Heart right ventricle (tissue), 16 donors: ENCODE results near the gene TMEM164. TPM values are rescaled to one million over a fixed set of nuclear protein-coding genes. Genes with fewer than 3 reads are reported as not detected.

Experiments used
- ATAC-seq, 8 donors: fragments of 200-7000 bp; cut with Tn5 transposase; one replicate each; pipeline ENCODE4 v1.9.1; 2020; ENCODE audit warnings: mild to moderate bottlenecking in 8 of 8, moderate library complexity in 8 of 8, moderate number of reproducible peaks in 1 of 8
- DNase-seq, 2 donors: peaks; one replicate each; pipeline ENCODE4 v3.0.0-alpha.2; 2020
- H3K27ac ChIP-seq, 10 donors: fragments of 200-600 bp; sonication (generic) in 2 of 10; one replicate each; pipeline versions ENCODE4 v1.5.0 to v1.8.0; 2020 to 2022; ENCODE audit warnings: mild to moderate bottlenecking in 3 of 10
- H3K27me3 ChIP-seq, 7 donors: fragments of 200-600 bp; one replicate each; pipeline ENCODE4 v1.8.0; 2021 to 2022; ENCODE audit warnings: mild to moderate bottlenecking in 2 of 7
- H3K36me3 ChIP-seq, 9 donors: fragments of 200-600 bp; sonication (generic) in 1 of 9; one replicate each; pipeline versions ENCODE4 v1.5.0 to v1.8.0; 2020 to 2022; ENCODE audit warnings: mild to moderate bottlenecking in 2 of 9
- H3K4me1 ChIP-seq, 9 donors: fragments of 200-600 bp; sonication (generic) in 1 of 9; one replicate each; pipeline versions ENCODE4 v1.5.0 to v1.8.0; 2020 to 2022; ENCODE audit warnings: mild to moderate bottlenecking in 4 of 9
- H3K4me3 ChIP-seq, 10 donors: fragments of 200-600 bp; sonication (generic) in 2 of 10; one replicate each; pipeline versions ENCODE4 v1.5.0 to v1.8.0; 2020 to 2022; ENCODE audit warnings: mild to moderate bottlenecking in 7 of 10, moderate library complexity in 2 of 10
- H3K9me3 ChIP-seq, 11 donors: fragments of 200-600 bp in 10 of 11; sonication (generic) in 2 of 11; one replicate each; pipeline versions ENCODE4 v1.5.0 to v1.8.0; 2013 to 2022; ENCODE audit warnings: mild to moderate bottlenecking in 2 of 11, control low read depth in 1 of 11, moderate library complexity in 1 of 11
- WGBS, 2 donors: extraction: QIAGEN DNeasy Blood & Tissue Kit; methylation state at CpG; one replicate each; pipeline ENCODE4 v1.1.7; 2013; ENCODE audit warnings: inconsistent platforms in 1 of 2; 5-methylcytosine and 5-hydroxymethylcytosine counted together
- intact Hi-C, 10 donors: fragments of 100-400 bp; cut with DNase I; formaldehyde crosslinking; loops; one replicate each; pipeline versions ENCODE4 v1.11.1 to v1.14.2; 2022
- polyA plus RNA-seq, 2 donors: library from polyadenylated mRNA; stranded (reverse); fragments of 200-250 nt; gene quantifications; one replicate each; pipeline ENCODE4 v1.2.3, GENCODE V29; 2013
- total RNA-seq, 10 donors: library from RNA; stranded (reverse); fragmentation: NEBNext Ultra II Directional in 3 of 10; extraction: Animal tissue kit (Norgen Biotek cat#: 25700) in 3 of 10; gene quantifications; one replicate each; pipeline versions ENCODE4 v1.2.1 to v1.2.4, GENCODE V29; 2021 to 2023
- TF ChIP-seq, protein P1 (sequence below), 9 donors: fragments of 200-600 bp; sonication (generic) in 2 of 9; IDR thresholded peaks; one replicate each; pipeline versions ENCODE4 v1.5.0 to v1.8.0; 2021 to 2022; ENCODE audit warnings: antibody characterized with exemption in 9 of 9, mild to moderate bottlenecking in 5 of 9, moderate library complexity in 1 of 9
- donor health status: Arrhythmogenic right ventricular cardiomyopathy.
- donor health status: ischemic (EF 13 %, LVEDD 7.1; RV severe dilation, severe dysfunction).
- donor health status: healthy with polysubstance abuse.
- donor health status: DM: no; HTN: yes; CAD: no.
- donor health status: DM: no; HTN: no; CAD: no.
- donor health status: ischemic (EF 25% LVEDD 6.9; RV normal size, moderate dysfunction).
- donor health status: ischemic (EF 25% LVEDD 5.7; RV mildly dilated, moderate dysfunction).
- donor health status: healthy.
- donor health status: DM: yes; HTN: yes; CAD: no.
- donor health status: Ischemic cardiomyopathy.
- donor health status: ischemic (EF 35%, LVEDD 5.7; RV mildly dilated, moderate dysfunction).
- donor health status: nonischemic (EF 11% LVEDD 7.7; RV severe dilation, severe dysfunction).
- donor health status: DM: yes; HTN: yes; CAD: no.
- donor health status: PGD.
- donor health status: ischemic (EF 29% LVEDD 5.4; RV normal size, mild dysfunction).
- donor health status: nonischemic (EF 23%, LVEDD 6.1; RV moderate dilation, normal function).

TMEM164 gene
- total and polyA plus RNA-seq, 12 donors: 9.7 to 60.6 (median 48.1) TPM

DNA sequence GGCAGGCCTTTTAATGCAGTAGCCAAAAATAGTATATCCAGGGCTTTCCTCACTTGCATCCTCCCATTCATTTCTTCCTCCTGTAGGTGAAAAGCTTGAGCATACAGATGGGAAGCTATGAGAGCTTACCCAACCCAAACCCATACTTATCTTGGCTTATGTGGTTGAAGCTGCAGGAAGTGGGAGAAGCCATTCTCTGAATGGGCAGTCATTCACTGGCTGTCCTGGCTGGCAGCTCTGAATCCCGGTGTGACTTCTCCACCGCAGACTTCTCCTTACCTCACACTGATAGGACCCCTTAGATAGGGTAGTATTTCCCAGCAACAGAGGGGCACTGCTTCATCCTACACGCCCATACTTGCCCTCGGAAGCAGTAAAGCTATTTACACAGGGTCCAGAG, 189.6 kb downstream of the TMEM164 start:
- no peaks in the 10 kb centered on the region for H3K4me1 ChIP-seq
- 88 to 91% methylated on average over 4 of the region's 4 CpGs for WGBS, 2 donors
- intact Hi-C loops: no loop called here
- H3K27ac ChIP-seq: no peak overlapping the region
- TF ChIP-seq, protein P1, sequence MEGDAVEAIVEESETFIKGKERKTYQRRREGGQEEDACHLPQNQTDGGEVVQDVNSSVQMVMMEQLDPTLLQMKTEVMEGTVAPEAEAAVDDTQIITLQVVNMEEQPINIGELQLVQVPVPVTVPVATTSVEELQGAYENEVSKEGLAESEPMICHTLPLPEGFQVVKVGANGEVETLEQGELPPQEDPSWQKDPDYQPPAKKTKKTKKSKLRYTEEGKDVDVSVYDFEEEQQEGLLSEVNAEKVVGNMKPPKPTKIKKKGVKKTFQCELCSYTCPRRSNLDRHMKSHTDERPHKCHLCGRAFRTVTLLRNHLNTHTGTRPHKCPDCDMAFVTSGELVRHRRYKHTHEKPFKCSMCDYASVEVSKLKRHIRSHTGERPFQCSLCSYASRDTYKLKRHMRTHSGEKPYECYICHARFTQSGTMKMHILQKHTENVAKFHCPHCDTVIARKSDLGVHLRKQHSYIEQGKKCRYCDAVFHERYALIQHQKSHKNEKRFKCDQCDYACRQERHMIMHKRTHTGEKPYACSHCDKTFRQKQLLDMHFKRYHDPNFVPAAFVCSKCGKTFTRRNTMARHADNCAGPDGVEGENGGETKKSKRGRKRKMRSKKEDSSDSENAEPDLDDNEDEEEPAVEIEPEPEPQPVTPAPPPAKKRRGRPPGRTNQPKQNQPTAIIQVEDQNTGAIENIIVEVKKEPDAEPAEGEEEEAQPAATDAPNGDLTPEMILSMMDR (IDR thresholded peaks at IDR 0.05): no peak
- DNase-seq (no peak), ATAC-seq (no peak)
- peaks cover 0 to 10% (median 0%) of the 10 kb centered on the region in 9 donors for H3K36me3 ChIP-seq
- peaks cover 0 to 12% (median 0%) of the 10 kb centered on the region in 7 donors for H3K27me3 ChIP-seq
- no peaks in the 10 kb centered on the region for H3K9me3 ChIP-seq
- no peak overlapping the region for H3K4me3 ChIP-seq

DNA sequence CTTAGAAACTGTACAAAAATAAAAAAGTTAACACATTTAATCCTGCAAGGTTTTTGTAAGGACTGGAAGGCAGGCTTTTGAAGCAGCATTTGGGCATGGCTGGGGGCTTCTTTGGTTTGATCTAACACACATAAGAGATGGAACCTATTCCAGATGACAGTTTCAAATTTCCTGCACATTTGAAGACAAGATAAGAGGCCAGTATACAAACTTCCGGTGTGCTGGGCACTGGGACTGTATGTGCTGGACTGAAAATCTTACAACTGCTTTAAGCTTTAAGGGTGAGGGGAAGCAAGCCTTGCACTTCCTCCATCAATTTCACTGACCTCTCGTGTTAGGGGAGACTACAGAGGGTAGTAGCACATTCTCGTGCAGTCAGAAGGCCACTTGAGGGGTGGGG, 192.1 kb downstream of the TMEM164 start:
- WGBS, 2 donors: 50 to 58% methylated on average over 3 of the region's 3 CpGs
- Histone ChIP-seq H3K4me1 (no peaks in the 10 kb centered on the region), H3K27ac (no peak overlapping the region), H3K4me3 (no peak overlapping the region), H3K27me3 (peaks cover 0 to 12% (median 0%) of the 10 kb centered on the region in 7 donors), H3K9me3 (no peaks in the 10 kb centered on the region), H3K36me3 (peaks cover 0 to 24% (median 0%) of the 10 kb centered on the region in 9 donors)
- DNase-seq (no peak), ATAC-seq (no peak)
- TF ChIP-seq, protein P1 (IDR thresholded peaks at IDR 0.05): no peak
- intact Hi-C loops: no loop called here

DNA sequence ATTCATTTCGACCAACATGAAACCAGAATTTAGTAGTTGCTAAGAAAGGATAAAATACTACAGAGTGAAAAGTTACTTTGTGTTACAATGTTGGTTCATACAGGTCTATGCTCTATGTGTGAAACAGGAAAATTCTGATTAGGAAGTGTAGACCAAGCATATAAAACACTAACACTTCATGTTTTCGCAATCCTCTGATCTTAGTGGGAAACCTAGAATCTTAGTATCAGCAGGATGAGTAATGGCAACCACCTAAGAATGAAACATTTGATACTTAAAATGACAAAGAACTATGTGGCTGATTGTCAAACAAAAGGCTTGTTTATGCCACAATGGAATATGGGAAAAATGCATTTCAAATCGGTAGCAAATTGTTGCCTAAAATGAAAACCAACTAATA, 198.9 kb downstream of the TMEM164 start:
- 95 to 96% methylated on average over 3 of the region's 3 CpGs for WGBS, 2 donors
- TF ChIP-seq, protein P1 (IDR thresholded peaks at IDR 0.05): no peak
- H3K27ac ChIP-seq: no peak overlapping the region
- no peaks in the 10 kb centered on the region for H3K9me3 ChIP-seq
- intact Hi-C loops: no loop called here
- H3K4me3 ChIP-seq: no peak overlapping the region
- H3K4me1 ChIP-seq: no peaks in the 10 kb centered on the region
- peaks cover 0 to 31% (median 0%) of the 10 kb centered on the region in 7 donors for H3K27me3 ChIP-seq
- ATAC-seq (no peak), DNase-seq (no peak)
- peaks cover 0 to 21% (median 0%) of the 10 kb centered on the region in 9 donors for H3K36me3 ChIP-seq

DNA sequence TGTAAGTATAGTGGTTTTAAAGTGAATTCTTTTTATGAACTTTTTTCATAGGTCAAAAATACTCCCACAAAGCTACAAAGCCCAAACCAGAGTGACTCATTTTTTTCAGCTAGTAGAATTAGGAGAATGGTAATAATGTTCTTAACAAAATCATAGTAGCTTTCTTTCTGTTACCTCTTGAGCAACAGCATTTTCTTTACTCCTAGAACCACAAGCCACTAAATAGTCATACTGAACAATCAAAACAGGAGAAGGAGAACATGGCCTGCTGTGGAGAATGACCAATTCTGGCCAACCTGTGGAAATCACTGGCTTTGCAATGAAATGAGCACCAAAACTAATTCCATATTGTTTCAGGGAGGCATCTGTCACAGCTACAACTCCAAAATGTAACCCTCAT, 202.1 kb downstream of the TMEM164 start:
- intact Hi-C loops: no loop called here
- Histone ChIP-seq H3K27ac (no peak overlapping the region), H3K4me1 (no peaks in the 10 kb centered on the region), H3K4me3 (no peak overlapping the region), H3K27me3 (peaks cover 0 to 34% (median 0%) of the 10 kb centered on the region in 7 donors), H3K9me3 (no peaks in the 10 kb centered on the region), H3K36me3 (no peaks in the 10 kb centered on the region)
- DNase-seq (no peak), ATAC-seq (no peak)
- TF ChIP-seq, protein P1 (IDR thresholded peaks at IDR 0.05): no peak
